ENCODE data around the gene NDC1.

DNA sequence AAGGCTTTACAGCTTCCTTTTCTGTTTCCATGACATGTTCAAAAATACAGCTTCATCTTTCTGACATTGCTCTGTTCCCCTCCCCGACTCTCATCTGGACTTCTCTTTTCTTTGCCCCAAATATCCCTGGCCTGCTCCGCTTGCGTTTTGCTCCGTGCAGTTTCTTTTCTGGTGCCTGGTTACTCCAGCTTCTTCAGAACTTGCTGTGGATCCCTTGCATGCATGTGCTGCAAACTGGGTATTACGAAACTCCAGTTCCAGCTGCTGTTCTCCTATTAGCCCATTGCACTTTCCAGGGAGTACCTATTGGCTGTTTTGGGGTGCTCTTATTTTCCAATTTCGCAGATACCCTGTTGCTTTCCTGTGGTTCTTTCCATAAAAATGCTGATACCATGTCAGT is 9.9 kb upstream of the NDC1 start:
- TF ChIP-seq, protein P1, sequence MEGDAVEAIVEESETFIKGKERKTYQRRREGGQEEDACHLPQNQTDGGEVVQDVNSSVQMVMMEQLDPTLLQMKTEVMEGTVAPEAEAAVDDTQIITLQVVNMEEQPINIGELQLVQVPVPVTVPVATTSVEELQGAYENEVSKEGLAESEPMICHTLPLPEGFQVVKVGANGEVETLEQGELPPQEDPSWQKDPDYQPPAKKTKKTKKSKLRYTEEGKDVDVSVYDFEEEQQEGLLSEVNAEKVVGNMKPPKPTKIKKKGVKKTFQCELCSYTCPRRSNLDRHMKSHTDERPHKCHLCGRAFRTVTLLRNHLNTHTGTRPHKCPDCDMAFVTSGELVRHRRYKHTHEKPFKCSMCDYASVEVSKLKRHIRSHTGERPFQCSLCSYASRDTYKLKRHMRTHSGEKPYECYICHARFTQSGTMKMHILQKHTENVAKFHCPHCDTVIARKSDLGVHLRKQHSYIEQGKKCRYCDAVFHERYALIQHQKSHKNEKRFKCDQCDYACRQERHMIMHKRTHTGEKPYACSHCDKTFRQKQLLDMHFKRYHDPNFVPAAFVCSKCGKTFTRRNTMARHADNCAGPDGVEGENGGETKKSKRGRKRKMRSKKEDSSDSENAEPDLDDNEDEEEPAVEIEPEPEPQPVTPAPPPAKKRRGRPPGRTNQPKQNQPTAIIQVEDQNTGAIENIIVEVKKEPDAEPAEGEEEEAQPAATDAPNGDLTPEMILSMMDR (IDR thresholded peaks at IDR 0.05) = no peak
- TF ChIP-seq POLR2A (IDR thresholded peaks at IDR 0.05) = no peak

Measured in gastroesophageal sphincter (tissue), 3 donors.